Measurements from ENCODE around the gene FAM20B.

GRCh38 chr1:178997428-178997827, 28.3 kb upstream of the FAM20B start:
- no peak for TF ChIP-seq CTCF (IDR thresholded peaks at IDR 0.05)
- no peak for TF ChIP-seq POLR2A (IDR thresholded peaks at IDR 0.05)
